Measurements from ENCODE around the gene ACO2. TPM values are rescaled to one million over a fixed set of nuclear protein-coding genes. Genes with fewer than 3 reads are reported as not detected.

Gene ACO2
- total and polyA plus RNA-seq, 2 of the 13 experiments (the other 11 are each of a cell fraction or from before 2014, with no cell fraction given): 19.2 to 45.6 TPM

DNA sequence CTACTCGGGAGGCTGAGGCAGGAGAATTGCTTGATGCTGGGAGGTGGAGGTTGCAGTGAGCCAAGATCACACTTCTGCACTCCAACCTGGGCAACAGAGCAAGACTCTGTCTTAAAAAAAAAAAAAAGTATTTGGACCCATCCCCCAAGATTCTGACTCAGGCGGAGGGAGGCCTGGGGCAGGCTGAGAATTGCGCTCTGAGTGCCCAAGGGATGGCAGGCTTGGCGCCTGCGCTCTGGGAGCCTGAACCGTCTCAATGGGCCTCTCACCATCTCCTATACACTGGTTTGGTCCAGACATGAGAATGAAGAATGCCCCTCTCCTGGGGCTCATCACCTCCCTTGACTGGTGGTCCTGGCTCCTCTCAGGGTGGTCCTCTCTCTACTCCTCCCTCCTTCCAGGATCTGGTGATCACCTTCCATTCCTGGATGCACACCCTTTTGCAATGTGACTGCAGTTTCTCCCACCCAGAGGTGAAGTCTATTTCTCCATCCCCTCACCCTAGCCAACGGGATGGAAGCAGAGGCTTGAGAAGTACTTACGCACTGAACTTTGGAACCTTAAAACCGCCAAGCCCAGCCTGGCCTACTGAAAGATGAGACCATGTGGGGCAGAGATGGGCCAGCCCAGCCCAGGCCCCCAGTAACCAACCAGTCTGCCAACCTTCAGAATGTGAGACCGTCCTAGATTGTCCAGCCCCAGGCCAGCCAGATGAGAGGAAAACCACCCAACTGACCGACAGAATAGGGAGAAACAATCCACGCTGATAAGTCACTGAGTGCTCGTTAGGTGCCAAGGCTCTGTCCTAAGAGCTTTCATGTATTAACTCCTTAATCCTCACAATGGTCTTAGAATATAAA lies 70.5 kb downstream of the ACO2 start:
- no peaks in the 10 kb centered on the region; the same call in 1 of the 2 replicates for H4K20me1 ChIP-seq (ENCODE audit: insufficient read depth, low read length)
- peaks cover 5 to 27% of the 10 kb centered on the region in 2 experiments; a peak in 3 of 5 replicates for H3K36me3 ChIP-seq (replicated peaks in 1 of 2; ENCODE audit: control insufficient read depth in 1 of 2, insufficient read depth in 2 of 2, low read length in 2 of 2)
- no peak overlapping the region for H3K9ac ChIP-seq (ENCODE audit: insufficient read depth, low read depth, low read length)
- ChIA-PET POLR2A (interaction anchor here (0.8 to 1.1 kb wide), 3 partner anchors 11 to 50 kb away, joined by 3 read pairs; partner anchors contain the start of gene PMM1), CTCF (ENCODE audit: low intra/inter-chr PET ratio, low total read pairs) (no interaction called here)
- FAIRE-seq (no peak), ATAC-seq (no peak), DNase-seq (ENCODE audit: low spot score) (peak; percentile 47)
- no peak overlapping the region for H2AFZ ChIP-seq (ENCODE audit: low read length)
- H3K9me3 ChIP-seq (ENCODE audit: low read length): no peaks in the 10 kb centered on the region
- H3K4me1 ChIP-seq (ENCODE audit: insufficient read depth, low read length): peaks cover 45% of the 10 kb centered on the region
- H3K27me3 ChIP-seq (ENCODE audit: control insufficient read depth in 1 of 2, insufficient read depth in 2 of 2, low read length in 2 of 2): no peaks in the 10 kb centered on the region
- in situ Hi-C loops (cut with HindIII; ENCODE audit: extremely low pct_ligation_motif_present, low pct_unique_long_range_greater_than_20kb): no loop called here
- H3K4me3 ChIP-seq (replicated peaks in 1 of 3; ENCODE audit: insufficient read depth in 1 of 3, low read depth in 2 of 3, low read length in 3 of 3): no peak overlapping the region
- H3K79me2 ChIP-seq (ENCODE audit: insufficient read depth, low read length): peaks cover 42% of the 10 kb centered on the region
- H3K4me2 ChIP-seq (ENCODE audit: low read depth, low read length): 0 out of 2 replicates have a peak overlapping the region, but pooled peaks have one; percentile 16
- BruUV-seq (replicated peaks): no TSS peak
- intact Hi-C loops (cut with micrococcal nuclease; ENCODE audit: unreplicated experiment): no loop called here
- 85% methylated on average over 13 of the region's 13 CpGs for WGBS (ENCODE audit: low lambda C conversion rate)
- H3K27ac ChIP-seq (ENCODE audit: extremely low read length, insufficient read depth, low read length): peak overlapping the region; percentile 34
- no peak for TF ChIP-seq ZNF496 (CRISPR knock-in tag; IDR thresholded peaks at IDR 0.05; ENCODE audit: insufficient replicate concordance)
- TF ChIP-seq, protein P1, sequence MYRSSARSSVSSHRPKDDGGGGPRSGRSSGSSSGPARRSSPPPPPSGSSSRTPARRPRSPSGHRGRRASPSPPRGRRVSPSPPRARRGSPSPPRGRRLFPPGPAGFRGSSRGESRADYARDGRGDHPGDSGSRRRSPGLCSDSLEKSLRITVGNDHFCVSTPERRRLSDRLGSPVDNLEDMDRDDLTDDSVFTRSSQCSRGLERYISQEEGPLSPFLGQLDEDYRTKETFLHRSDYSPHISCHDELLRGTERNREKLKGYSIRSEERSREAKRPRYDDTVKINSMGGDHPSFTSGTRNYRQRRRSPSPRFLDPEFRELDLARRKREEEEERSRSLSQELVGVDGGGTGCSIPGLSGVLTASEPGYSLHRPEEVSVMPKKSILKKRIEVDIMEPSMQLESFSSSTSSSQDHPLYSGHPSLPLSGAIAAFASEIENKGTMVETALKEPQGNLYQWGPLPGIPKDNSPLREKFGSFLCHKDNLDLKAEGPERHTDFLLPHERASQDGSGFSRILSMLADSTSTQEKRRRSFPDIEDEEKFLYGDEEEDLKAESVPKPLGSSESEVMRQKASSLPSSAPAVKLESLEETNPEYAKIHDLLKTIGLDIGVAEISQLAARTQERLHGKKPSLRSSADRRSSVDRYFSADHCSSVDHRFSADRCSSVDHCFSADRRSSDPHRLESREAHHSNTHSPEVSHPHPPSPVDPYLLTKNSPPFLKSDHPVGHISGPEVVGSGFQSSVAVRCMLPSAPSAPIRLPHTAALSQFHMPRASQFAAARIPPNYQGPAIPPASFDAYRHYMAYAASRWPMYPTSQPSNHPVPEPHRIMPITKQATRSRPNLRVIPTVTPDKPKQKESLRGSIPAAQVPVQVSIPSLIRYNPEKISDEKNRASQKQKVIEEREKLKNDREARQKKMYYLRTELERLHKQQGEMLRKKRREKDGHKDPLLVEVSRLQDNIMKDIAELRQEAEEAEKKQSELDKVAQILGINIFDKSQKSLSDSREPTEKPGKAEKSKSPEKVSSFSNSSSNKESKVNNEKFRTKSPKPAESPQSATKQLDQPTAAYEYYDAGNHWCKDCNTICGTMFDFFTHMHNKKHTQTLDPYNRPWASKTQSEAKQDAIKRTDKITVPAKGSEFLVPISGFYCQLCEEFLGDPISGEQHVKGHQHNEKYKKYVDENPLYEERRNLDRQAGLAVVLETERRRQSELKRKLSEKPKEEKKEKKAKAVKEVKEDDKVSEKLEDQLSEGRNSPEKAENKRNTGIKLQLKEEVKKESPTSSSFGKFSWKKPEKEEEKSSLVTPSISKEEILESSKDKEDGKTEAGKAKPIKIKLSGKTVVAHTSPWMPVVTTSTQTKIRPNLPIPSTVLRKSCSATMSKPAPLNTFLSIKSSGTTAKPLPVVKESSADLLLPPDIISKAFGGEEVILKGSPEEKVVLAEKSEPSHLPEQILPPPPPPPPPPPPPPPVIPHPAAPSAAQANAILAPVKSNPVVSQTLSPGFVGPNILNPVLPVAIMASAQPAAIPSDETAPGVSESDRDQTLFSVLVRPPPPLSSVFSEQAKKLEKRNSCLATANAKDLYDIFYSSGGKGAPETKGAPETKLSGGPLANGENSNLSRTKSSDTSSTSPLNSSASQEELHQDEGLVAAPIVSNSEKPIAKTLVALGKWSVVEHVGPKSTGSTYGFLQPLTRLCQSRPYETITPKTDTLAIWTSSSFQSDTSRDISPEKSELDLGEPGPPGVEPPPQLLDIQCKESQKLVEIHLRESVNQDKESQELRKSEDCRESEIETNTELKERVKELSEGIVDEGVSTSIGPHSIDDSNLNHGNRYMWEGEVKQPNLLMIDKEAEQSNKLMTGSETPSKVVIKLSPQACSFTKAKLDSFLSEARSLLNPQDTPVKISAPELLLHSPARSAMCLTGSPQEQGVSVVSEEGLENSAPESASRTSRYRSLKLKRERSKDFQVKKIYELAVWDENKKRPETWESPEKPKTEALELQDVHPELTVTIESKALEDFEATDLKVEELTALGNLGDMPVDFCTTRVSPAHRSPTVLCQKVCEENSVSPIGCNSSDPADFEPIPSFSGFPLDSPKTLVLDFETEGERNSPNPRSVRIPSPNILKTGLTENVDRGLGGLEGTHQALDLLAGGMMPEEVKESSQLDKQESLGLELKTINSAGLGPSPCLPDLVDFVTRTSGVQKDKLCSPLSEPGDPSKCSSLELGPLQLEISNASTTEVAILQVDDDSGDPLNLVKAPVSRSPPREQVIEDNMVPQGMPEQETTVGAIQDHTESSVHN (CRISPR knock-in tag; IDR thresholded peaks at IDR 0.05): no peak
- TF ChIP-seq, protein P2, sequence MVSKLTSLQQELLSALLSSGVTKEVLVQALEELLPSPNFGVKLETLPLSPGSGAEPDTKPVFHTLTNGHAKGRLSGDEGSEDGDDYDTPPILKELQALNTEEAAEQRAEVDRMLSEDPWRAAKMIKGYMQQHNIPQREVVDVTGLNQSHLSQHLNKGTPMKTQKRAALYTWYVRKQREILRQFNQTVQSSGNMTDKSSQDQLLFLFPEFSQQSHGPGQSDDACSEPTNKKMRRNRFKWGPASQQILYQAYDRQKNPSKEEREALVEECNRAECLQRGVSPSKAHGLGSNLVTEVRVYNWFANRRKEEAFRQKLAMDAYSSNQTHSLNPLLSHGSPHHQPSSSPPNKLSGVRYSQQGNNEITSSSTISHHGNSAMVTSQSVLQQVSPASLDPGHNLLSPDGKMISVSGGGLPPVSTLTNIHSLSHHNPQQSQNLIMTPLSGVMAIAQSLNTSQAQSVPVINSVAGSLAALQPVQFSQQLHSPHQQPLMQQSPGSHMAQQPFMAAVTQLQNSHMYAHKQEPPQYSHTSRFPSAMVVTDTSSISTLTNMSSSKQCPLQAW (CRISPR knock-in tag; IDR thresholded peaks at IDR 0.05): no peak
- TF ChIP-seq, protein P3, sequence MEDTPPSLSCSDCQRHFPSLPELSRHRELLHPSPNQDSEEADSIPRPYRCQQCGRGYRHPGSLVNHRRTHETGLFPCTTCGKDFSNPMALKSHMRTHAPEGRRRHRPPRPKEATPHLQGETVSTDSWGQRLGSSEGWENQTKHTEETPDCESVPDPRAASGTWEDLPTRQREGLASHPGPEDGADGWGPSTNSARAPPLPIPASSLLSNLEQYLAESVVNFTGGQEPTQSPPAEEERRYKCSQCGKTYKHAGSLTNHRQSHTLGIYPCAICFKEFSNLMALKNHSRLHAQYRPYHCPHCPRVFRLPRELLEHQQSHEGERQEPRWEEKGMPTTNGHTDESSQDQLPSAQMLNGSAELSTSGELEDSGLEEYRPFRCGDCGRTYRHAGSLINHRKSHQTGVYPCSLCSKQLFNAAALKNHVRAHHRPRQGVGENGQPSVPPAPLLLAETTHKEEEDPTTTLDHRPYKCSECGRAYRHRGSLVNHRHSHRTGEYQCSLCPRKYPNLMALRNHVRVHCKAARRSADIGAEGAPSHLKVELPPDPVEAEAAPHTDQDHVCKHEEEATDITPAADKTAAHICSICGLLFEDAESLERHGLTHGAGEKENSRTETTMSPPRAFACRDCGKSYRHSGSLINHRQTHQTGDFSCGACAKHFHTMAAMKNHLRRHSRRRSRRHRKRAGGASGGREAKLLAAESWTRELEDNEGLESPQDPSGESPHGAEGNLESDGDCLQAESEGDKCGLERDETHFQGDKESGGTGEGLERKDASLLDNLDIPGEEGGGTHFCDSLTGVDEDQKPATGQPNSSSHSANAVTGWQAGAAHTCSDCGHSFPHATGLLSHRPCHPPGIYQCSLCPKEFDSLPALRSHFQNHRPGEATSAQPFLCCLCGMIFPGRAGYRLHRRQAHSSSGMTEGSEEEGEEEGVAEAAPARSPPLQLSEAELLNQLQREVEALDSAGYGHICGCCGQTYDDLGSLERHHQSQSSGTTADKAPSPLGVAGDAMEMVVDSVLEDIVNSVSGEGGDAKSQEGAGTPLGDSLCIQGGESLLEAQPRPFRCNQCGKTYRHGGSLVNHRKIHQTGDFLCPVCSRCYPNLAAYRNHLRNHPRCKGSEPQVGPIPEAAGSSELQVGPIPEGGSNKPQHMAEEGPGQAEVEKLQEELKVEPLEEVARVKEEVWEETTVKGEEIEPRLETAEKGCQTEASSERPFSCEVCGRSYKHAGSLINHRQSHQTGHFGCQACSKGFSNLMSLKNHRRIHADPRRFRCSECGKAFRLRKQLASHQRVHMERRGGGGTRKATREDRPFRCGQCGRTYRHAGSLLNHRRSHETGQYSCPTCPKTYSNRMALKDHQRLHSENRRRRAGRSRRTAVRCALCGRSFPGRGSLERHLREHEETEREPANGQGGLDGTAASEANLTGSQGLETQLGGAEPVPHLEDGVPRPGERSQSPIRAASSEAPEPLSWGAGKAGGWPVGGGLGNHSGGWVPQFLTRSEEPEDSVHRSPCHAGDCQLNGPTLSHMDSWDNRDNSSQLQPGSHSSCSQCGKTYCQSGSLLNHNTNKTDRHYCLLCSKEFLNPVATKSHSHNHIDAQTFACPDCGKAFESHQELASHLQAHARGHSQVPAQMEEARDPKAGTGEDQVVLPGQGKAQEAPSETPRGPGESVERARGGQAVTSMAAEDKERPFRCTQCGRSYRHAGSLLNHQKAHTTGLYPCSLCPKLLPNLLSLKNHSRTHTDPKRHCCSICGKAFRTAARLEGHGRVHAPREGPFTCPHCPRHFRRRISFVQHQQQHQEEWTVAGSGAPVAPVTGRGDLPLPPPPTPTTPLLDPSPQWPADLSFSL (CRISPR knock-in tag; IDR thresholded peaks at IDR 0.05): no peak

All from HepG2 (cell line).